ELF-1 (cell line): ENCODE measurements around the gene TTC16.

Experiments
- DNase-seq: peaks from one replicate; pipeline ENCODE4 v3.0.0-alpha.2; 2016; ENCODE audit warnings: low read depth, low spot score

The TTC16 gene

DNA sequence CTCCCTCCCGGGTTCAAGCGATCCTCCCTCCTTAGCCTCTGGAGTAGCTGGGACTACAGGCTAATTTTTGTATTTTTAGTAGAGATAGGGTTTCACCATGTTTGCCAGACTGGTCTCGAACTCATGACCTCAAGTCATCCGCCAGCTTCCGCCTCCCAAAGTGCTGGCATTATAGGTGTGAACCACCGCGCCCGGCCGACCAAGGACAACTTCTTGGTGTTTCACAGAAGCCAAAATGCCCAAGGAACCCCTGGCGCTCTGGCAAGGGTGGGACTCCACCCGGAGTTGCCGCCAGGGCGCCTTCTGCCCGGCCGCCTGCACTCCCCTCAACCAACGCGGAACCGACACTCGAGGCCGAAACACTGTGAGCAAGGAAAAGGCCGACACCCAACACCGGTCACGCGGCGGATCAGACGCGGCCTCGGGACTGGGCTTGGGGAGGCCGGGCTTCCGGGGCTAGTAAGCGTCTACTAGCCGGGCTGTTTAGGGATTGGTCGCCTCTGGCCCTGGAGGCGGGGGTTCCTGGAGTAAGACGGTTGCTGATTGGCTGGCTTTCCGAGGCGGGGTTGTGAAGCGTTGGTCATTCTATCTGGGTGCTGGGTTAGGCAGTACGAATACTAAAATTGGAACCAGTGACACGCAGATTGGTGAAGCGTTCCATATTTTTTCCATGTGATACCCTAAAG is 16.8 kb upstream of the TTC16 start:
- peak; percentile 96 for DNase-seq

DNA sequence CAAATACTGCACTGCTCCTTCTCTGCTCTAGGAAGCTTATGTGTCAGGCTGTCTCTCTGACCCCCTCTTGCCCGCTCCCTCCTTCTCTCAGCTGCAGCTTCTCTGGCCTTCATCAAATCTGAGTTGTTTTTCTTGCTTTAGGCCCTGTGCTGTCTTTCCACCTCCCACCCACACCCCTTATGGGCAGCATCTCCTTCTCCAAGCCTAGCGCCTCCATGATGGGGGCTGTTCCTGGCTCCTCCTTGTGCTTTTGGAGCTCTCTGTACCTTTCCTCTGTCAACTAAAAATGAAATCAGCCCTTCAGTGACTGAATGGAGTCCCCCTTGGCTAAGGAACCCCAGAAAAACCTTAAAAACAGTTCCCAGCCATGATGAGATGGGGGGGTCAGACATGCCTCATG is 15.7 kb upstream of the TTC16 start:
- no peak for DNase-seq

DNA sequence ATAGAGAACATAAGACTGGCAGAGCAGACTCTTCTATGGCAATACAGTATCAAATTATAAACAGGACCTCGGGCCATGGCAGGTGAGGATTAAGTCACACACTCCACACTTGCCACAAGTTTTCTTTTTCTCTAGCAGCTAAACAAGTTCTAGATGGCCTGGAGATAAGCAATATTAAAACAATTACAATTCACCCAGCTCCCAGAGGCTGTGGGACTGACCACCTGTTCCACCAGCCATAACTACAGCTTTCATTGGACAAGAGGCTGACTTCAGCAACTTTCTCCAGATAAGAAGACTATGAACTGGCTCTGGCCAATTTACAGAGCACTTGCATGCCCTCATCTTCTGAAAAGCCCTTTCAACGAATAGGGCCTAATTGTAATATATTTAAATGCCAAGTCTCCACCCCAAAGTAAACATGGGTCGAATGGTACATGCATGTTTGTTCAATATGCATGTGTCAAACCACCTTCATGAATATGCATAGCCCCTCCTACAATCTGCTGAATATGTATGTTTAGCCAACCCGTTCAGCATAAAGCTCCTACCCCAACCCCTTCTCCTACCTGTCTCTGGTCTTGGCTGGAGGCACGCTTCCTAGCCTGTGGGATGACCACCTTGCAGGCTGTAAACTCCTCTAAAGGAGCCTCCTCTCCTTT is 15.2 kb upstream of the TTC16 start:
- DNase-seq, result no peak

DNA sequence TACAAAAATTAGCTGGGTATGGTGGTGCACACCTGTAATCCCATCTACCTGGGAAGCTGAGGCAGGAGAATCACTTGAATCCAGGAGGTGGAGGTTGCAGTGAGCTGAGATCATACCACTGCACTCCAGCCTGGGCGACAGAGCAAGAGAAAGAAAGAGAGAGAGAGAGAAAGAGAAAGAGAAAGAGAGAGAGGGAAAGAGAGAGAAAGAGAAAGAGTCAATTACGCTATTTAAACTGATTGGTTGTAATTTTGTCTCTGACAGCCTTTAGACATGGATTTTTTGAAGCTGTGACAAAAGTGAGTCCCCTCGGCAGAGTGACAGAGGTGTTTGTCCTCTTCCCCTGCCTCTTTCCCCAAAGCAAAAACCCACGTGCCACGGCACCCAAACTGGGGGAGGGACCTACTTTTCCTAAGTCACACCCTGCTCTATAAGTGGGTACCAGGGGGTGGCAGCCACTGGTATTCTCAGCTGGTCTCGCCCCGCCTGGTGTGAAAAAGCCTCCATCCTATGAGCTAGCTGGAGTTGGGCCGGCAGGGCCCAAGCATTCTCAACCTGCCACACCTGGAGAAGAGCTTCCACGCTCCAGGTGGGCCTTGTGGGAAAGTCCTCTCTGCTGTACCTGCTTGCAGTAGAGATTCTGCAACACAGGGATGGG is 12.5 kb upstream of the TTC16 start:
- DNase-seq, result no peak

DNA sequence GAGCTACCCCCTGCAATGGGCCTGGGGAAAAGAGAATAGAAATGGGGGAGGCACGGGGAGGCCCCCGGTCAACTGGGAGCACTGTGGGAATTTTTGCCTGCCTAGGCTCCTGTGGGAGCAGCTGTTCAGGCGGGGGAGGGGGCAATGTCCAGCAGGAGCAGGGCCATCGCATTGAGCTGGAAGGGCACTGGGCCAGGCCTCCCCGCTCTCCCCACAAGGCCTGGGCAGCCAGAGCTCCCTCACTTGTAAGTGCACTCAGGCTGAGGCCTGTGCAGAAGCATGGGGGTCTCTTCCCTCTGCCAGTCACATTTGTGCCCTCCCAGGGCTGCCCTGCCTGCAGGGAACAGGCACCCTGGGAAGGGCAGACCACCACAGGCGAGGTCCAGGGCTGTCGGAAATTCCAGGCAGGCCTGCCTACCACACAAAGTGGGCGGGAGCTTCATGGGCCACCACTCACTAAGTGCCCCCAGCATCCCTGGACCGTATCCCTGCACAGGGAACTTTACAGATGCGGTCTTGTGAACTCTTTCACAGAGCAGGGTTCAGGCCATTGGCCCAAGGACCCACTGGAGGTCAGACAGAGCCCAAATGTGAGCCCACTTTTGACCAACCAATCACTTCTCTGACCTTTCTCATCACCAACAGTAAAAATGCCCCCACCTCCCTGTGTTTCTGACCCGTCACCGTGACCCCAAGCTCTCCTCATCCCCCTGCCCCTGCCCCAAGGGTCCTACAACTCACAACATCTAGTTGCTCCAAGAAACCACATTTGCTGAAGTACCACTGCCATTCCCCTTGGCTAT is 10.1 kb upstream of the TTC16 start:
- DNase-seq, result no peak

DNA sequence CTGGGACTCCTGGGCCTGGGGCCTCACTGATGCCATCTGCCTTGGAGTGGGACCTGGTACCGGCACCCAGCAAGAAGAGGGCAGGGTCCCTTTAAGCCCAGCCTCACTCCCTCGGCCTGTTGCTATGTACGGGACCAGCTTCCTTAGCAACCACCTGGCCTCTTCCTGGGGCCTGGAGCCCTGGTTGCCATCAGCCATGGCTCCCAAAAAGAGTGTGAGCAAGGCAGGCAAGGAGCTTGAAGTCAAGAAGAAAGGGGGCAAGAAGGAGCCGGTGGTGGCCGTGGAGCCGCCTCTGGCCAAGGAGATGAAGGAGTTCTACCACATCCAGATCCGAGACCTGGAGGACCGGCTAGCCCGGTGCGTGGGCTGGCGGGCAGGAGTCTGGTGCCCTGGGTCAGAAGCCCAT is 9.0 kb upstream of the TTC16 start, which contains the start of gene CFAP157:
Gene CFAP157 (plus strand): TSS at position 153 of the 406 bp plus-strand sequence. CDS start 44 bp downstream, at position 197.
- DNase-seq, result no peak

DNA sequence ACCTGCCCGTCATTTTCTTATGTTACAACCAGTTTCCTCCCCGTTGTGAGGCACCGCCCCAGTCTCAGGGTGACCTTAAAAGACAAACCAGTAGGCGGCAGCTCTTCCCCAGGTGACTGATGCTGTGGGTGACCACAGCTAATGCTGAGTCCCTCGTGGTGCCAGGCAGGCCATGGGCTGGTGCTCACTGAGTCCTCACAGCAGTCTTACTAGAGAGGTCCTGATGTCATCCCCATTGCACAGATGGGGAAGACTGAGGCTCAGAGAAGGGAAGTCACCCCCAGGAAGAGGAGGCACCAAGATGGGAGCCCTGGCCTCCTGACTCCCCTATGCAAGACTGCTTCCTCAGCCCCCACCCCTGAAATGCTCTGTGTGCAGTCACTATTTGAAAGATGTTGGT is 8.1 kb upstream of the TTC16 start:
- no peak for DNase-seq

DNA sequence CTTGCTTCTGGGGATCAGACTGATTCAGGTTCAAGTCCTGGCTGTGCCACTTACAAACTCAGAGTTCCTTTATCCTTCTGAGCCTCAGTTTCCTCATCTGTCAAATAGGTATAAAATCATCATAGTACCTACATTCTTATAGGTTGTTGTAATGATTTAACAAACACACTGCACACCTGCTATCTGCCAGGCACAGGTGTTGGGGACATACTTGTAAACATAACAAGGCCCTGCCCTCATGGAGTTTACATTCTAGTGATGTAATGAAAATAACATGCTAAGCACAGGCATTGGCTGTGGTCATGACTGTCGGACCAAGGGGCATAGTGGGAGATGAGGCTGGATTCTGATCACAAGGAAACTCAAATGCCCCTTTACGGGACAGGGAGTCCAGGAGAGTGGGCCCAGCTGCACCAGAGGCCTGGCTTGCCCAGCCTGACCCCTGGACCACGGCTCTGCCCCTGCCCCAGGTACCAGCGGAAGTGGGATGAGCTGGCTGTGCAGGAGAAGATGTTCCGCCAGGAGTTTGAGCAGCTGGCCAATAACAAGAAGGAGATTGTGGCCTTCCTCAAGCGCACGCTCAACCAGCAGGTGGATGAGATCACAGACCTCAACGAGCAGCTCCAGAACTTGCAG is 6.8 kb upstream of the TTC16 start:
- no peak for DNase-seq

DNA sequence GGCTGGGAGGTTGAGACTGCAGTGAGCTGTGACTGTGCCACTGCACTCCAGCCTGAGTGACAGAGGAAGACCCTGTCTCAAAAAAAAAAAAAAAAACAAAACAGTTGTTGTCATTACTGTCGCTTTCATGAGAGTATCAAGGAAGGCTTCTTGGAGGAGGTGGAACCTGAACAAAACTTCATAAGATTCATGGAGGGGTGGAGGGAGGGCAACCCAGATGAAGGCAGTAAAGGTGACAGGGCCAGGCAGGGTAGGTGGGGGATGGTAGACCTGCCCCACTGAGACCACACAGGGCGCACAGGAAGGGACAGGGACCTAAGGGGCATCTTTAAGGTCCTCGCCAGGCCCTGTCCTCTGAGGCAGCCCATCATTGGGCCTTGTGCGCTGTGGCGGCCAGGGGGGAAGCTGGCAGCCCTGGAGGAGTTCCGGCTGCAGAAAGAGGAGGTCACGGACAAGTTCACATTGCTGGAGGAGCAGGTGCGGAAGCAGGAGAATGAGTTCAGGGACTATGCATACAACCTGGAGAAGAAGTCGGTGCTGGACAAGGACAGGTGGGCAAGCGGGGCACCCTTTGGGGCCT is 5.6 kb upstream of the TTC16 start:
- DNase-seq, result no peak

DNA sequence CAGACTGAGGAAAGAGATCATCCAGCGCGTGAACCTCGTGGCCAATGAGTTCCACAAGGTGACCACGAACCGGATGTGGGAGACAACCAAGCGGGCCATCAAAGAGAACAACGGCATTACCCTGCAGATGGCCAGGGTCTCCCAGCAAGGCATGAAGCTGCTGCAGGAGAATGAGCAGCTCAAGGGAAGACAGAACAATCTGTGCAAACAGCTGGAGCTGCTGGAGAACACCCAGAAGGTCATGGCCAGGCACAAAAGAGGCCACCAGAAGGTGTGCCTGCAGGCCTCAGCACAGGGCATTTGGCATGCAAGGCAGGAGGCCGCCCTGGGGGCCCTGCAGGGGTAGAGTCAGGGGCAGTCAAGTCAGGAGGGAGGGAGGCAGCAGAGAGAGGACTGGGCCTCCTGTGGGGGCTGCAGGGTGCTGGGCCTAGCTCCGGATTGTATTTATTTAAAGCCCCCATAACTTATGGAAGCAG is 4.6 kb upstream of the TTC16 start:
- DNase-seq, result no peak

DNA sequence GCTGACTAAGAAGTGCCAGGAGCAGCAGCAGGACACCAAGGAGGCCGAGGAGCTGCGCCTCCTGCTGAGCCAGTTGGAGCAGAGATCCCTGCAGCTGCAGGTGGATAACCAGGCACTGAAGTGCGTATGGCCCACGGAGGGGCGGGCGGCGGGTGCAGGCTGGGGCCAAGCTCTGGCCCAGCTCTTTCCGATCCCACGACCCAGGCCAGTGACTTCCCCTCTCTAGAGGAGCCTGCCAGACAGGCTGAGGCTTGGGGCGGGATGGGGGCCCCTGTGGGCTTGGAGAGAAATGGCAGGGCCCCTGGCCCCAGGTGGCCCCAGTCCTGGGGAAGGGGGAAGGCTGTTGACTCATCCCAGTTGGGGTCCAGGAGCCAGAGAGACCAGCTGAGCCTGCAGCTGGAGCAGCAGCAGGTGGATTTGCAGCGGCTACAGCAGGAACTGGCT is 4.0 kb upstream of the TTC16 start:
- DNase-seq, result no peak

DNA sequence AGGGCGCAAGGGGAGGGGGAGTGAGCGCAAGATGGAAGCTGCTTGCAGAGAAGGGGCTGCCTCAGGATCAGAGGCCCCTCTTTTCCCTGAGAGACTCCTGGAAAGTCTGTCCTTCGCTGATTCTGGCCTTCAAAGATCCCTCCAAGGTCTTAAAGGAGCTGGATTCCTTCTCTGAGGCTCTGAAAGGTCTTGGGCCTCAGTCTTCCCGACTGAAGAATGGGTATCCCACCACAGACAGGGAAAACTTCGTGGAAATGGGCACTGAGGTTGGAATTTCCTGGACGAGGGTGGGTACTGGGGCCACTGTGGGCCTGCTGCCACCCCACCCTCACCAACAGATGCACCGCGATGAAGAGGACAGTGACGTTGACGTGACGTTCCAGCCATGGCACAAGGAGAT is 3.5 kb upstream of the TTC16 start:
- DNase-seq, result no peak

DNA sequence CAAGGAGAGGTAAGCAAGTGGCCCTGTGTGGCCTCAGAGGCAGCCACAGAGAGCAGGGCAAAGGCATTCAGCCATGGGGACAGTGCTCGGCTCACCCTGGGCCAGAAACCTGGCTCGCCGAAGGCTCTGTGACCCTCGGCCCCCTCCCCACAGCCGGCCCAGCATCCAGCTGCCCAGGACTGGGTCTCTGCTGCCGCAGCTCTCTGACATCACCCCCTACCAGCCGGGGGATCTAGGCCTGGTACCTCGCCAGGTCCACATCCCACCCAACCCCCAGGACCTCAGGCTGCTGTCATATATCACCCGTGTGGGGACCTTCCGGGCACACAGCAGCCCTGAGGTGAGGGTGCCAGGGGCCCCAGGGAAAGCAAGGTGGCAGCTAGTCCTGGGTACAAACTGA is 3.0 kb upstream of the TTC16 start:
- DNase-seq, result no peak

DNA sequence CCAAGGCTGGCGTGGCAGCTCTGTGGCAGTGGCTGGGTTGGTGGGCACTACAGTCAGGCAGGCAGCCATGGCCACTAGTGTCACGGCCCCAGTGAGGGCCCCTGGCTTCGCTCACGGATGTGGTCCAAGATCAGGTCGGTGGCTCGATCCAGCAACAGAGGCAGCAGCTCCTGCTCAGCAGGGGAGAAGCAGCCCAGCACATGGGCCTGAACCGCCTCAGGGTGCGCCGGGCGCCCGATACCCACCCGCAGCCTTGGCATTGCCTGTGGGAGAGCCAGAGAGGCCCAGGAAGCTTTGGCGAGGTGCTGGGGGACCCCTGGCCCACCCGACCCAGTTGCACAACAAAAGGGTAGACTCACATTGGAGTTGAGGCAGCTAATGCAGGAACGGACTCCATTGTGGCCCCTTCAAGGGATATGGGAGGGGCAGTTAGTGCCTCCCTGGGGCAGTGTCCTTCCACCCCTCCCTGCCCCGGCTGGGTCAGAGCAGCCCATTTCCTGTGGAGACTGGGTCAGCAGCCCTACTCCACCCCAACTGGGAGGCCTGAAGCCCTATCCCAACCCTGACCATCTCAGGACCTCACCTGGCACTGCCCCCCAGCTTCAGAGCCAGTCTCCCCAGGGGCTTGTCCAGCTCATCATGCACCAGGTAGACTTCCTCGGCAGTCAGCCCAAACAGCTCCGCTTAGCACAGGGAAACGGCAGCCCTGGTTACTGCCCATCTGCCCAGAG is 1.7 kb upstream of the TTC16 start:
- no peak for DNase-seq

DNA sequence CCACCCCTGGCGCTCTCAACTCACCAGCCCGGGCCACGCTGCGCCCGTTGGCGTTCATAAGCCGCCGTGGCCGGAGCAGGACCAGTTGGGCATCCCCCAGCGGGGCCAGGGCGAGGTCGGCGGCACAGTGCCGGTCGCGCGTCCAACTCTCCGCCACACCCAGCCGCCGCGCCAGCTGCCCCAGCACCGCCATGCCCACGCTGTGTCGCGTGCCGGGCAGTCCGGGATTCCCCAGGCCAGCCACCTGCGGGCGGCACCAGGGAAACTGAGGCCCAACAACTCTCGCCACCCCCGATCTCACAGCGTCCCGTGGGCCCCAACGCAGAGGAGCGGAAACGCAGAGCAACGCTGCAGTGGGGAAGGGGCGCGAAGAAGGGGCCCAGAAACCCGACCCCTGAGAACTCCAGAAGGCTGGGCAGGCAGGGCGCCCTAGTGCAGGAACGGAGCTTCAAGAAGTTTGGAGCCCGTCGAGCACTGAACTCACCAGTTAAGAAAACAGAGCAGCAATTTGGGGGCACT is 869 bp upstream of the TTC16 start:
- no peak for DNase-seq

DNA sequence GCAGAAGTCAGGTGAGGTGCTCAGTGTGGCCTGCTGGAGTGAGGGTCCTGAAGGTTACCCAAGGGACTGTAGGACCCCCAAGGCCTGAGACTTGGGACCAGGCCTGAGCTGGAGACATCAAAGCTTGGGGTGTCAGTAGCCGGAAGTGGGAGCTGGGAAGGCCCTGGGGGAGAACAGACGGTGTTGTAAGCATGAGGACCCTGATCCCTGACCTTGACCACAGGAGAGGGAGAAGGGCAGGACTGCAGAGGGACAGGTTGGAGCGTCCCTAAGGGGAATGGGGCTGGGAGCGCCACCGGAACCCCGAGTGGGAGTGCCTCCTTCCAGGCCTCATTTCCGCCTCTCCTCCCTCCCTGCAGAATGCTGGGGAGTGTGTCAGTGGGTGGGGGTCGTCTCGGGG is 533 bp downstream of the TTC16 start:
- no peak for DNase-seq

DNA sequence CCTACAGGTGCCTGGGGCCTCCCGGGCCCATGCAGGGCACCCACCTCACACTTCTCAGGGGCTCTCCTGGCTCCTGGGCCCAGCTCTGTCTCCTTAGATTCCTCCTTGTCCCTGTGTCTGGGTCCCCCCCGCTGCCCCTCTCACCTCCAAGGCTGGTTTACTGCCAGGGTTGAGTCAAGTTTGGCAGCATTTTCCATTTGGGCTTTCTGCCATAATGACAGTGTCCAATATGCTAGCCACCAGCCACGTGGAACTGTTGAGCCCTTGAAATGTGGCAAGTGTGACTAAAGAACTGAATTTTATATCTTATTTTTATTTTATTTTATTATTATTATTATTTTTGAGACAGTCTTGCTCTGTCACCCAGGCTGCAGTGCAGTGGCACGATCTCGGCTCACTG is 1.9 kb downstream of the TTC16 start:
- no peak for DNase-seq

DNA sequence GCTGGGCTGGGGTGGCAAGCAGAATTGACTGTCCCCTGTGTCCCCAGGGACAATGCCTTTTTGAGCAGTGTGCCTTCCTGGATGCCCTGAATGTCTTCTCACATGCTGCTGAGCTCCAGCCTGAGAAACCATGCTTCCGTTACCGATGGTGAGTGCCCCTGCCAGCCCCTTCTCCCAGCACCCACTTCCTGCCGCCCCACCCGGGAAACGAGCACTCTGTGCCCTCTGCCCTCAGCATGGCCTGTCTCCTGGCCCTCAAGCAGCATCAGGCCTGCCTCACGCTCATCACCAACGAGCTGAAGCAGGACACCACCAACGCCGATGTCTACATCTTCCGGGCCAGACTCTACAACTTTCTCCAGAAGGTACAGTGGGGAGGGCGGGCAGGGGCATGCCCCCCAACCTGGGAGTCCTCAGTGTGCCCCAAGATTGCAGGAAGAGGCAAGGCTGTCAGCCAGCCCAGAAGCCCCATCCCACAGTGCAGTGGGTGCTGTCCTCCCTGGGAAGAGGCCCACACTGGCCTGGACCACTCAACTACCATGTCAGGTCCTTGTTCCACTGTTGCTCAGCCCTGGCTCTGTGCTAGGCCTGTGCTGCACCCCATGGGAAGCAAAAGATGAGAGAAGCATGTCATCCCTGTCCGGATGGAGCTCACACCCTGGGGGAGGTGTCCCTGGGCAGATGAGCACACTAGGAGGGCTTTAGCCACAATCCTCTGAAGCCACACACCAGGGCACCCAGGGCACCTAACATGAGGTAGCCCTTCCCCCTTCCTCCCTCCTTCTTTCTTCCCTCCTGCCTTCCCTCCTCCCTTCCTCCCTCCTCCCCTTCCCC is 4.4 kb downstream of the TTC16 start:
- no peak for DNase-seq

DNA sequence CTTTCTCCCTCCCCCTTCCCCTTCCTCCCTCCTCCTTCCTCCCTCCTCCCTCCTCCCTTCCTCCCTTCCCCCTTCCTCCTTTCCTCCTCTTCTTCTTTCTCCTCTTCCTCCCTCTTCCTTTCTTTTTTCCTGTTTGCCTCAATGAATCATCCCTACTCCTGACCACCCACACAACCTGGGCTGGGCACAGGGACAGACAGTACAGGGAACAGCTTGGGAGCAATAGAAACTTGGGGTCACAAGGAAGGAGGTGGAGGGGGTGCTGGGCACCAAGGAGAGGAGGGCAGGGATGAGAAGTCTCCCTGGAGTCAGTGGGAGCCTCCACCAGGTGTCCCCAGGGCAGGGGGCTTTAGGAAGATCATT is 5.0 kb downstream of the TTC16 start:
- no peak for DNase-seq
